ENCODE data around the gene KLF13. TPM values are rescaled to one million over a fixed set of nuclear protein-coding genes. Genes with fewer than 3 reads are reported as not detected.

Gene KLF13
- total RNA-seq, 1 donor from 2014 or later = 129 TPM

GRCh38 chr15:31384568-31384967, 57.9 kb downstream of the KLF13 start:
- H3K9me3 Mint-ChIP-seq = peaks cover 3% of the 10 kb centered on the region
- H3K36me3 Mint-ChIP-seq (ENCODE audit: low read depth) = peaks cover 30% of the 10 kb centered on the region
- H3K27me3 Mint-ChIP-seq (ENCODE audit: insufficient read depth) = no peaks in the 10 kb centered on the region
- H3K27ac Mint-ChIP-seq = no peak overlapping the region
- intact Hi-C loops (cut with micrococcal nuclease) = no loop called here
- no peak for DNase-seq (ENCODE audit: low spot score)
- peaks cover 56% of the 10 kb centered on the region for H3K4me1 Mint-ChIP-seq (ENCODE audit: low read depth)
- H3K4me3 Mint-ChIP-seq = no peak overlapping the region

- peaks cover 24% of the 10 kb centered on the region for H3K36me3 Mint-ChIP-seq (ENCODE audit: low read depth)
- no peak for DNase-seq (ENCODE audit: low spot score)
- H3K27ac Mint-ChIP-seq = peak overlapping the region; percentile 35
- H3K9me3 Mint-ChIP-seq = peaks cover 4% of the 10 kb centered on the region
- H3K27me3 Mint-ChIP-seq (ENCODE audit: insufficient read depth) = no peaks in the 10 kb centered on the region
- intact Hi-C loops (cut with micrococcal nuclease) = no loop called here
- peak overlapping the region; percentile 59 for H3K4me3 Mint-ChIP-seq
- H3K4me1 Mint-ChIP-seq (ENCODE audit: low read depth) = peaks cover 65% of the 10 kb centered on the region
Measured at GRCh38 chr15:31385736-31386135, 59.1 kb downstream of the KLF13 start.

GRCh38 chr15:31387092-31387478, 60.5 kb downstream of the KLF13 start:
- Mint-ChIP-seq H3K4me3 (peak overlapping the region; percentile 59), H3K27ac (peak overlapping the region; percentile 55), H3K27me3 (ENCODE audit: insufficient read depth) (no peaks in the 10 kb centered on the region), H3K9me3 (peaks cover 4% of the 10 kb centered on the region), H3K36me3 (ENCODE audit: low read depth) (peaks cover 16% of the 10 kb centered on the region), H3K4me1 (ENCODE audit: low read depth) (peaks cover 65% of the 10 kb centered on the region)
- intact Hi-C loops (cut with micrococcal nuclease) = loop anchor here (1.0 kb wide), 1 partner anchor 21 kb away; no protein-coding TSS in a partner anchor
- DNase-seq (ENCODE audit: low spot score) = no peak

GRCh38 chr15:31387479-31388118, 61.0 kb downstream of the KLF13 start:
- Mint-ChIP-seq H3K27me3 (ENCODE audit: insufficient read depth) (no peaks in the 10 kb centered on the region), H3K27ac (peak overlapping the region; percentile 77), H3K4me1 (ENCODE audit: low read depth) (peaks cover 64% of the 10 kb centered on the region), H3K9me3 (peaks cover 4% of the 10 kb centered on the region), H3K36me3 (ENCODE audit: low read depth) (peaks cover 16% of the 10 kb centered on the region), H3K4me3 (peak overlapping the region; percentile 49)
- intact Hi-C loops (cut with micrococcal nuclease) = loop anchor here (1.0 kb wide), 1 partner anchor 21 kb away; no protein-coding TSS in a partner anchor
- DNase-seq (ENCODE audit: low spot score) = peak; percentile 31

GRCh38 chr15:31389576-31389975, 62.9 kb downstream of the KLF13 start:
- Mint-ChIP-seq H3K36me3 (ENCODE audit: low read depth) (peaks cover 11% of the 10 kb centered on the region), H3K27me3 (ENCODE audit: insufficient read depth) (no peaks in the 10 kb centered on the region), H3K4me3 (peak overlapping the region; percentile 61), H3K27ac (peak overlapping the region; percentile 66), H3K4me1 (ENCODE audit: low read depth) (peaks cover 60% of the 10 kb centered on the region), H3K9me3 (peaks cover 4% of the 10 kb centered on the region)
- no peak for DNase-seq (ENCODE audit: low spot score)
- intact Hi-C loops (cut with micrococcal nuclease) = no loop called here

GRCh38 chr15:31390029-31390428, 63.4 kb downstream of the KLF13 start:
- peaks cover 9% of the 10 kb centered on the region for H3K36me3 Mint-ChIP-seq (ENCODE audit: low read depth)
- H3K27me3 Mint-ChIP-seq (ENCODE audit: insufficient read depth) = no peaks in the 10 kb centered on the region
- H3K27ac Mint-ChIP-seq = no peak overlapping the region
- intact Hi-C loops (cut with micrococcal nuclease) = no loop called here
- peaks cover 56% of the 10 kb centered on the region for H3K4me1 Mint-ChIP-seq (ENCODE audit: low read depth)
- no peak overlapping the region for H3K4me3 Mint-ChIP-seq
- H3K9me3 Mint-ChIP-seq = peaks cover 4% of the 10 kb centered on the region
- no peak for DNase-seq (ENCODE audit: low spot score)

- Mint-ChIP-seq H3K27ac (no peak overlapping the region), H3K27me3 (ENCODE audit: insufficient read depth) (no peaks in the 10 kb centered on the region), H3K36me3 (ENCODE audit: low read depth) (peaks cover 7% of the 10 kb centered on the region), H3K9me3 (peaks cover 4% of the 10 kb centered on the region), H3K4me1 (ENCODE audit: low read depth) (peaks cover 48% of the 10 kb centered on the region), H3K4me3 (no peak overlapping the region)
- DNase-seq (ENCODE audit: low spot score) = no peak
- intact Hi-C loops (cut with micrococcal nuclease) = no loop called here
Measured at GRCh38 chr15:31390777-31391486, 64.3 kb downstream of the KLF13 start.

- peak; percentile 78 for DNase-seq (ENCODE audit: low spot score)
- peaks cover 7% of the 10 kb centered on the region for H3K36me3 Mint-ChIP-seq (ENCODE audit: low read depth)
- H3K4me1 Mint-ChIP-seq (ENCODE audit: low read depth) = peaks cover 37% of the 10 kb centered on the region
- H3K27me3 Mint-ChIP-seq (ENCODE audit: insufficient read depth) = no peaks in the 10 kb centered on the region
- intact Hi-C loops (cut with micrococcal nuclease) = loop anchor here (1.0 to 2.0 kb wide), 6 partner anchors 26 to 96 kb away; partner anchors contain the start of gene KLF13
- H3K4me3 Mint-ChIP-seq = peak overlapping the region; percentile 86
- H3K9me3 Mint-ChIP-seq = peaks cover 4% of the 10 kb centered on the region
- H3K27ac Mint-ChIP-seq = peak overlapping the region; percentile 90
Measured at GRCh38 chr15:31391687-31392671, 65.3 kb downstream of the KLF13 start.

GRCh38 chr15:31392761-31393401, 66.2 kb downstream of the KLF13 start:
- Mint-ChIP-seq H3K4me1 (ENCODE audit: low read depth) (peaks cover 34% of the 10 kb centered on the region), H3K27me3 (ENCODE audit: insufficient read depth) (no peaks in the 10 kb centered on the region), H3K9me3 (peaks cover 4% of the 10 kb centered on the region), H3K4me3 (peak overlapping the region; percentile 86), H3K36me3 (ENCODE audit: low read depth) (peaks cover 4% of the 10 kb centered on the region), H3K27ac (peak overlapping the region; percentile 56)
- DNase-seq (ENCODE audit: low spot score) = no peak
- intact Hi-C loops (cut with micrococcal nuclease) = loop anchor here (1.0 to 2.0 kb wide), 6 partner anchors 27 to 95 kb away; partner anchors contain the start of gene KLF13

GRCh38 chr15:31393444-31394091, 66.9 kb downstream of the KLF13 start:
- H3K27me3 Mint-ChIP-seq (ENCODE audit: insufficient read depth) = no peaks in the 10 kb centered on the region
- H3K4me3 Mint-ChIP-seq = peak overlapping the region; percentile 86
- no peak for DNase-seq (ENCODE audit: low spot score)
- intact Hi-C loops (cut with micrococcal nuclease) = loop anchor here (2.0 kb wide), 1 partner anchor 47 kb away; no protein-coding TSS in a partner anchor
- peaks cover 4% of the 10 kb centered on the region for H3K36me3 Mint-ChIP-seq (ENCODE audit: low read depth)
- H3K9me3 Mint-ChIP-seq = peaks cover 4% of the 10 kb centered on the region
- peak overlapping the region; percentile 15 for H3K27ac Mint-ChIP-seq
- peaks cover 36% of the 10 kb centered on the region for H3K4me1 Mint-ChIP-seq (ENCODE audit: low read depth)

GRCh38 chr15:31396881-31397560, 70.4 kb downstream of the KLF13 start:
- Mint-ChIP-seq H3K9me3 (no peaks in the 10 kb centered on the region), H3K4me1 (ENCODE audit: low read depth) (peaks cover 47% of the 10 kb centered on the region), H3K27ac (peak overlapping the region; percentile 52), H3K27me3 (ENCODE audit: insufficient read depth) (no peaks in the 10 kb centered on the region), H3K36me3 (ENCODE audit: low read depth) (no peaks in the 10 kb centered on the region), H3K4me3 (no peak overlapping the region)
- DNase-seq (ENCODE audit: low spot score) = no peak
- intact Hi-C loops (cut with micrococcal nuclease) = no loop called here
